GM19328 (cell line): Measurements from ENCODE around the gene ACSL3.
"Not testable (repeated sequence)": the region's sequence is repeated elsewhere in the genome, so short reads cannot be mapped to it uniquely, and the experiment has no call there.

Source experiments
- ATAC-seq: cut with Tn5 transposase; IDR thresholded peaks from one replicate; pipeline ENCODE4 v1.9.1; 2021; ENCODE audit warnings: mild to moderate bottlenecking, moderate library complexity; ENCODE audit not compliant: unreplicated experiment

The ACSL3 gene

GRCh38 chr2:222860740-222861410 is at the start of gene ACSL3:
Gene ACSL3, plus strand, starts transcription at chr2:222861036. Its CDS starts 47,737 bp downstream, at chr2:222908773.
- ATAC-seq = peak; percentile 98

- ATAC-seq = no peak
These were observed 49.0 kb upstream of the ACSL3 start for GRCh38 chr2:222811828-222812227.

- ATAC-seq = peak; percentile 94
These were observed 47.5 kb upstream of the ACSL3 start for GRCh38 chr2:222813177-222813843.

GRCh38 chr2:222819722-222820333 is 41.0 kb upstream of the ACSL3 start:
- no peak for ATAC-seq

- no peak for ATAC-seq
These were observed 37.5 kb upstream of the ACSL3 start for GRCh38 chr2:222823183-222823930.

- no peak for ATAC-seq
These were observed 35.8 kb upstream of the ACSL3 start for GRCh38 chr2:222825031-222825430.

DNA sequence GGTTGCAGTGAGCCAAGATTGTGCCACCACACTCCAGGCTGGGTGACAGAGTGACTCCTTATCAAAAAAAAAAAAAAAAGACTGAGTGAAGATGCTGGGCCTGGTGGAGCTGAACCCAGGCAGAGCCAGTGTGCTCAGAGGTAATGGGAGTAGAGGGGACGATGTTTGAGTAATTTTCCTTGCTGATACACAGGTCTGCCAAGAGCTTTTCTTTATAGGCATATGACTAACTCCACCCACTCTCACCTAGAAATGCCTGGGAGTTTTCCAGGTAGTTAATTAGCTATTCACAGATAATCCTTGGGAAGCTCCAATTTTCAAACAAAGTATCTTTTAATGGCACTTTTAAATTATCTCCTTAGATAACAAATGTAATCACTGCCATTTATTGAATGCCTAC is 33.4 kb upstream of the ACSL3 start:
- no peak for ATAC-seq

DNA sequence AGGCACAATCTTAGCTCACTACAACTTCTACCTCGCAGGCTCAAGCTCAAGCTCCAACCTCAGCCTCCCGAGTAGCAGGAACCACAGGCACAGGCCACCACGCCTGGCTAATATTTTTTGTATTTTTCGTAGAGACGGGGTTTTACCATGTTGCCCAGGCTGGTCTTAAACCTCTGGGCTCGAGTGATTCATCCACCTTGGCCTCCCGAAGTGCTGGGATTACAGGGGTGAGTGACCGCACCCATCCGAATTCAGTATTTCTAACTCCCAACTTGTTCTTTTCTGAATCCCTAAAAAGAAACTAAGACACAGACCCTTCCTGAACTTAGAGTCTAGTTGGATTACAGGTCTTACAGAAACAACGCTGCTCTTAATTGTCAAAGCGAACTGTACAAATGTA is 32.3 kb upstream of the ACSL3 start:
- no peak for ATAC-seq

GRCh38 chr2:222830164-222830563 is 30.7 kb upstream of the ACSL3 start:
- no peak for ATAC-seq

GRCh38 chr2:222833410-222833809 is 27.4 kb upstream of the ACSL3 start:
- ATAC-seq = no peak

DNA sequence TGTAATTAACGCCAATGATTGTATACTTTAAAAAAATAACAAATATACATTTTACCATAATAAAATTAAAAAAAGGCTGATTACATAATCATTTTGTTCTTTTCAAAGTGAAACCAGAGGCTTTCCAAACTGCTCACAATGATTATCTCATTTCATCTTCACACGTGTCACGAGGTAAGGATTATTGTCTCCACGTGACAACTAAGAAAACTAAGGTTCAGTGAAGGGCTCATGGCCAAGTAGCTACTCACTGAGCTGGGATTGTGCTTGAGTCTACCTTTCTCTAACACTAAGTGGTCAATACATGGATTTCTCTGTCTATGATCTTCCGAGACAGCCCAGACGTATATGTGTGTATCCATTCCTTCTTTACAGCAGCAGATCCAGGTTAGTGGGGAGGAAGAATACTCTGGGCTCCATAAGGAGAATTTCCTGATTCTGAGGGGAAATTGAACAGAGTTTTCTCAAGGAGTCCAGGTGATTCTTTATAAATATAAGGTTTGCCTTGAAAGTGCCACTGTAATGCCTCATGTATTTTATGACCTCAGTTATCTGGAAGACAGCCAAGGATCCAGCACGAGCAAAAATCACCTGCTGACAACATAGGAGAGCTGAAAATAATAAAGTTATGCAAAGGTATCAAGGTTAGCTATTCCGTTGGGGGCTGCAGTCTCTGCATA is 25.6 kb upstream of the ACSL3 start:
- ATAC-seq = no peak

- no peak for ATAC-seq
These were observed 25.0 kb upstream of the ACSL3 start for GRCh38 chr2:222835823-222836151.

DNA sequence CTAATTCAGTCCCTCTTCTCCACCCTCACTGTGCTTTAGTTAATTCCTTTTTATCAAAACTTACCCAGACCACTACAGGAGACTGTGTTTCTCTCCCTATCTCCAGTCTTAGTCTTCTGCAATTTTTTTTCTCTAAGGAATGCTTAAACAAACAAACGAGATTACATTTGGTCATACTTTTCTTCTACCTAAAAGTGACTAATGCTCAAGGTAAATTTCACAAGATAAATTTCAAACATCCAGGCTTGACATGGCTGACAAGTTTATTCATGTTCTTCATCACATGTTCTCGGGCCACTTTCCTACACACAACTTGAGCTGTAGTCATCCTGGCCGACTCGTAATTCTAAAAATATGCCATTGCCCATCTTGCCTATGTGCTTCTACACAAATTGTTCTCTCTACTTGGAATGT is 23.2 kb upstream of the ACSL3 start:
- ATAC-seq = no peak

- no peak for ATAC-seq
These were observed 20.6 kb upstream of the ACSL3 start for GRCh38 chr2:222840060-222840802.

DNA sequence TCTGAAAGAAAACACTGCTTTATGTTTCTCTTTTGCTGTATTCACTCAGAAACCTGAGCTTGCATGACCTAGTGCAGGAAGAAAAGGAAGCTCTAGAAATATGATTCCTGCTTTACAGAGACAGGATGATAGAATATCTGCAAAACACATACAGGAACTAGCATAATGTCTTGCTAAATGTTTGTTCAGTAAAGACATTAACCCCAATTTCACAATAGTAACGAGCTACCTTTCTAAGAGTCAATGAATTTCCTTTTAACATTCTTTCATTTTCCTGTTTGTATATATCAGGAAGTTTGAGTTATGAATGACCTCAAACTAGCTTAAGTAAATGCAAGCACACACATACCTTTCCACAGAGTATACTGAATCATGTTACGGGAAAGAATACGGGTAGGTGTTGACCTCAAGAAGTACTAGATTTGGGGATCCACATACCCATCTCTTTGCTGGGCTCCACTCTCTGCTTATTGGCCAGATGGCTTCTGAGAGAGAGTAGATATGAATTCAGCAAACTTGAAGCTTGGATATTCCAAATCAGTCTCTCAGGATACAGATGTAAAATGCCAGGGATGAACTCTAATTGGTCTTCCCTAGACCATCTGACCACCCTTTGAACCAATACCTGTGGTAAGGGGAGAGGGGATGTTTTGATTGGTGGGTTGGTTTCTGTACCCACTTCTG is 18.2 kb upstream of the ACSL3 start:
- ATAC-seq = no peak

- ATAC-seq = no peak
These were observed 16.5 kb upstream of the ACSL3 start for GRCh38 chr2:222844323-222844722.

DNA sequence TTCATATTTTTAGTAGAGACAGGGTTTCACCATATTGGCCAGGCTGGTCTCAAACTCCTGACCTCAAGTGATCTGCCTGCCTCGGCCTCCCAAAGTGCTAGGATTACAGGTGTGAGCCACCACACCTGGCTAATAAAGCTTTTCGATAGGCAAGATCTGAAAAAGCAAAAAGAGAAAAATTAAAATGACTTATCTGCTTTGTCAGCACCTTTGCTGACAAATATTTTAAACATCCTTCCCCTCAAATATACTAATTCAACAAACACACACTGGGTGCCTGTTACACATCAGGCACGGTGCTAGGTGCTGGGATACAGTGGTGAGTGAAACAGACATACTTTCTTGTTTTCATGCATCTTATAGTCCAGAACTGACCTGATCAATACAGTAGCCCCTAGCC is 15.5 kb upstream of the ACSL3 start:
- ATAC-seq = not testable (repeated sequence)

DNA sequence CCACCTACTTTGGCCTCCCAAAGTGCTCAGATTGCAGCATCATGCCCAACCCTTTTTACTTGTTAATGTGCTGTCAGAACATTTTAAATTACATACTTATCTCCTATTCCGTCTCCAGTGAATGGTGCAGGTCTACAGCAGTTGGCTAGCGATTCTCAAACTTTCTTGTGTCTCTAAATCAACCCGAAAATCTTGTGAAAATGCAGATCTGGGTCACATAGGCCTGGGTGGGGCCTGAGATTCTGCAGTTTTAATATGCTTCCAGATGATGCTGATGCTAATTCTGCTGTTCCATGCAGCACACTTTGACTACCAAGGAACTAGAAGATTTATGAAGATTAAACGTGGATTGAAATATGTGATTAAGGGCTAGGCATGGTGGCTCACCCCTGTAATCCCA is 14.8 kb upstream of the ACSL3 start:
- ATAC-seq = no peak

- not testable (repeated sequence) for ATAC-seq
These were observed 12.8 kb upstream of the ACSL3 start for GRCh38 chr2:222848031-222848430.

- no peak for ATAC-seq
These were observed 12.0 kb upstream of the ACSL3 start for GRCh38 chr2:222848862-222849261.
